ENCODE measurements around the gene TRIOBP.

TRIOBP gene

GRCh38 chr22:37764622-37765021, 67.8 kb downstream of the TRIOBP start:
- no peaks in the 10 kb centered on the region for H3K4me1 ChIP-seq (ENCODE audit: control insufficient read depth, low read depth, low read length)
- peaks cover 1% of the 10 kb centered on the region for H3K36me3 ChIP-seq (ENCODE audit: control insufficient read depth, insufficient read depth, low read length)
- H3K79me2 ChIP-seq (ENCODE audit: control insufficient read depth, insufficient read depth, low read length), result no peaks in the 10 kb centered on the region
- H3K56ac ChIP-seq (ENCODE audit: low read length), result no peak overlapping the region
- H3K79me1 ChIP-seq (ENCODE audit: low read length), result no peaks in the 10 kb centered on the region
- H3K18ac ChIP-seq (ENCODE audit: low read length), result no peak overlapping the region
- DNase-seq, result no peak
- H2BK15ac ChIP-seq (replicated peaks; ENCODE audit: low read depth), result no peak overlapping the region
- H4K8ac ChIP-seq (ENCODE audit: low read depth, low read length), result no peak overlapping the region
- no peak overlapping the region for H3K4me2 ChIP-seq (ENCODE audit: low read length)
- H3K4me3 ChIP-seq (ENCODE audit: low read length), result no peak overlapping the region
- H4K5ac ChIP-seq (ENCODE audit: low read length), result no peak overlapping the region
- WGBS (ENCODE audit: extremely low coverage, insufficient coverage, low lambda C conversion rate), result no CpG with 5 or more reads among the region's 6 CpGs
- no peak overlapping the region for H2AK5ac ChIP-seq (ENCODE audit: low read length)
- H3K27ac ChIP-seq (ENCODE audit: low read depth, low read length), result no peak overlapping the region
- no peaks in the 10 kb centered on the region for H3K27me3 ChIP-seq (ENCODE audit: insufficient read depth, low read length, poor library complexity)
- no peak overlapping the region for H2BK5ac ChIP-seq (ENCODE audit: low read length)
- H3K9ac ChIP-seq (ENCODE audit: low read length), result no peak overlapping the region
- no peak overlapping the region for H3K4ac ChIP-seq (ENCODE audit: low read depth, low read length)
- no peak overlapping the region for H2BK120ac ChIP-seq (ENCODE audit: low read depth, low read length)
- H3K23ac ChIP-seq (ENCODE audit: low read length), result no peak overlapping the region

GRCh38 chr22:37765498-37765897, 68.7 kb downstream of the TRIOBP start:
- H3K4me1 ChIP-seq (ENCODE audit: control insufficient read depth, low read depth, low read length), result no peaks in the 10 kb centered on the region
- H2AK5ac ChIP-seq (ENCODE audit: low read length), result no peak overlapping the region
- no peak overlapping the region for H2BK5ac ChIP-seq (ENCODE audit: low read length)
- H4K8ac ChIP-seq (ENCODE audit: low read depth, low read length), result no peak overlapping the region
- no peak for DNase-seq
- H3K4me3 ChIP-seq (ENCODE audit: low read length), result no peak overlapping the region
- H2BK120ac ChIP-seq (ENCODE audit: low read depth, low read length), result no peak overlapping the region
- H3K4ac ChIP-seq (ENCODE audit: low read depth, low read length), result no peak overlapping the region
- no peaks in the 10 kb centered on the region for H3K79me2 ChIP-seq (ENCODE audit: control insufficient read depth, insufficient read depth, low read length)
- H3K27ac ChIP-seq (ENCODE audit: low read depth, low read length), result no peak overlapping the region
- no peaks in the 10 kb centered on the region for H3K79me1 ChIP-seq (ENCODE audit: low read length)
- H3K36me3 ChIP-seq (ENCODE audit: control insufficient read depth, insufficient read depth, low read length), result no peaks in the 10 kb centered on the region
- H4K5ac ChIP-seq (ENCODE audit: low read length), result no peak overlapping the region
- H3K18ac ChIP-seq (ENCODE audit: low read length), result no peak overlapping the region
- H3K23ac ChIP-seq (ENCODE audit: low read length), result no peak overlapping the region
- no peak overlapping the region for H2BK15ac ChIP-seq (replicated peaks; ENCODE audit: low read depth)
- H3K56ac ChIP-seq (ENCODE audit: low read length), result no peak overlapping the region
- no peak overlapping the region for H3K9ac ChIP-seq (ENCODE audit: low read length)
- H3K27me3 ChIP-seq (ENCODE audit: insufficient read depth, low read length, poor library complexity), result no peaks in the 10 kb centered on the region
- WGBS (ENCODE audit: extremely low coverage, insufficient coverage, low lambda C conversion rate), result no CpG with 5 or more reads among the region's 13 CpGs
- no peak overlapping the region for H3K4me2 ChIP-seq (ENCODE audit: low read length)

GRCh38 chr22:37765953-37766576, 69.2 kb downstream of the TRIOBP start:
- no peak overlapping the region for H3K9ac ChIP-seq (ENCODE audit: low read length)
- no peak overlapping the region for H4K8ac ChIP-seq (ENCODE audit: low read depth, low read length)
- no peaks in the 10 kb centered on the region for H3K36me3 ChIP-seq (ENCODE audit: control insufficient read depth, insufficient read depth, low read length)
- H3K27ac ChIP-seq (ENCODE audit: low read depth, low read length), result no peak overlapping the region
- no peaks in the 10 kb centered on the region for H3K79me1 ChIP-seq (ENCODE audit: low read length)
- whole genome bisulfite sequencing (ENCODE audit: extremely low coverage, insufficient coverage, low lambda C conversion rate), result no CpG with 5 or more reads among the region's 8 CpGs
- H3K23ac ChIP-seq (ENCODE audit: low read length), result no peak overlapping the region
- no peak for DNase-seq
- no peak overlapping the region for H2AK5ac ChIP-seq (ENCODE audit: low read length)
- no peak overlapping the region for H4K5ac ChIP-seq (ENCODE audit: low read length)
- H3K18ac ChIP-seq (ENCODE audit: low read length), result no peak overlapping the region
- no peak overlapping the region for H2BK120ac ChIP-seq (ENCODE audit: low read depth, low read length)
- no peaks in the 10 kb centered on the region for H3K4me1 ChIP-seq (ENCODE audit: control insufficient read depth, low read depth, low read length)
- H3K4me2 ChIP-seq (ENCODE audit: low read length), result no peak overlapping the region
- H3K27me3 ChIP-seq (ENCODE audit: insufficient read depth, low read length, poor library complexity), result no peaks in the 10 kb centered on the region
- H2BK15ac ChIP-seq (replicated peaks; ENCODE audit: low read depth), result no peak overlapping the region
- H3K4ac ChIP-seq (ENCODE audit: low read depth, low read length), result no peak overlapping the region
- no peak overlapping the region for H3K56ac ChIP-seq (ENCODE audit: low read length)
- no peak overlapping the region for H2BK5ac ChIP-seq (ENCODE audit: low read length)
- no peaks in the 10 kb centered on the region for H3K79me2 ChIP-seq (ENCODE audit: control insufficient read depth, insufficient read depth, low read length)
- H3K4me3 ChIP-seq (ENCODE audit: low read length), result no peak overlapping the region

GRCh38 chr22:37768273-37768672, 71.4 kb downstream of the TRIOBP start:
- no peaks in the 10 kb centered on the region for H3K36me3 ChIP-seq (ENCODE audit: control insufficient read depth, insufficient read depth, low read length)

GRCh38 chr22:37769056-37769455, 72.2 kb downstream of the TRIOBP start:
- Histone ChIP-seq H2AK5ac (ENCODE audit: low read length) (no peak overlapping the region), H3K27ac (ENCODE audit: low read depth, low read length) (no peak overlapping the region), H3K18ac (ENCODE audit: low read length) (no peak overlapping the region), H2BK5ac (ENCODE audit: low read length) (no peak overlapping the region), H3K4me1 (ENCODE audit: control insufficient read depth, low read depth, low read length) (no peaks in the 10 kb centered on the region), H3K27me3 (ENCODE audit: insufficient read depth, low read length, poor library complexity) (no peaks in the 10 kb centered on the region), H3K4ac (ENCODE audit: low read depth, low read length) (no peak overlapping the region), H2BK15ac (replicated peaks; ENCODE audit: low read depth) (no peak overlapping the region), H3K4me2 (ENCODE audit: low read length) (no peak overlapping the region), H3K79me1 (ENCODE audit: low read length) (no peaks in the 10 kb centered on the region), H3K4me3 (ENCODE audit: low read length) (no peak overlapping the region), H3K56ac (ENCODE audit: low read length) (no peak overlapping the region), H3K36me3 (ENCODE audit: control insufficient read depth, insufficient read depth, low read length) (no peaks in the 10 kb centered on the region), H3K79me2 (ENCODE audit: control insufficient read depth, insufficient read depth, low read length) (no peaks in the 10 kb centered on the region), H3K9ac (ENCODE audit: low read length) (no peak overlapping the region), H2BK120ac (ENCODE audit: low read depth, low read length) (no peak overlapping the region), H4K5ac (ENCODE audit: low read length) (no peak overlapping the region), H3K23ac (ENCODE audit: low read length) (no peak overlapping the region), H4K8ac (ENCODE audit: low read depth, low read length) (no peak overlapping the region)
- DNase-seq, result no peak
- WGBS (ENCODE audit: extremely low coverage, insufficient coverage, low lambda C conversion rate), result no CpG with 5 or more reads among the region's 24 CpGs

More at GRCh38 chr22:37768273-37768672, 71.4 kb downstream of the TRIOBP start:
- Histone ChIP-seq H3K4me1 (ENCODE audit: control insufficient read depth, low read depth, low read length) (no peaks in the 10 kb centered on the region), H3K27ac (ENCODE audit: low read depth, low read length) (no peak overlapping the region), H3K56ac (ENCODE audit: low read length) (no peak overlapping the region), H3K4me2 (ENCODE audit: low read length) (no peak overlapping the region), H3K4ac (ENCODE audit: low read depth, low read length) (no peak overlapping the region), H3K27me3 (ENCODE audit: insufficient read depth, low read length, poor library complexity) (no peaks in the 10 kb centered on the region), H3K4me3 (ENCODE audit: low read length) (no peak overlapping the region), H4K5ac (ENCODE audit: low read length) (no peak overlapping the region), H3K23ac (ENCODE audit: low read length) (no peak overlapping the region), H4K8ac (ENCODE audit: low read depth, low read length) (no peak overlapping the region), H3K18ac (ENCODE audit: low read length) (no peak overlapping the region), H2BK120ac (ENCODE audit: low read depth, low read length) (no peak overlapping the region), H2AK5ac (ENCODE audit: low read length) (no peak overlapping the region), H3K9ac (ENCODE audit: low read length) (no peak overlapping the region), H3K79me2 (ENCODE audit: control insufficient read depth, insufficient read depth, low read length) (no peaks in the 10 kb centered on the region), H3K79me1 (ENCODE audit: low read length) (no peaks in the 10 kb centered on the region), H2BK15ac (replicated peaks; ENCODE audit: low read depth) (no peak overlapping the region), H2BK5ac (ENCODE audit: low read length) (no peak overlapping the region)
- DNase-seq, result no peak
- WGBS (ENCODE audit: extremely low coverage, insufficient coverage, low lambda C conversion rate), result no CpG with 5 or more reads among the region's 3 CpGs

- Histone ChIP-seq H3K23ac (ENCODE audit: low read length) (no peak overlapping the region), H3K4ac (ENCODE audit: low read depth, low read length) (no peak overlapping the region), H2AK5ac (ENCODE audit: low read length) (no peak overlapping the region), H4K5ac (ENCODE audit: low read length) (no peak overlapping the region), H3K36me3 (ENCODE audit: control insufficient read depth, insufficient read depth, low read length) (no peaks in the 10 kb centered on the region), H3K4me2 (ENCODE audit: low read length) (no peak overlapping the region), H3K27me3 (ENCODE audit: insufficient read depth, low read length, poor library complexity) (no peaks in the 10 kb centered on the region), H3K4me1 (ENCODE audit: control insufficient read depth, low read depth, low read length) (no peaks in the 10 kb centered on the region), H3K4me3 (ENCODE audit: low read length) (no peak overlapping the region), H4K8ac (ENCODE audit: low read depth, low read length) (no peak overlapping the region), H3K27ac (ENCODE audit: low read depth, low read length) (no peak overlapping the region), H3K56ac (ENCODE audit: low read length) (no peak overlapping the region), H3K79me2 (ENCODE audit: control insufficient read depth, insufficient read depth, low read length) (no peaks in the 10 kb centered on the region), H2BK120ac (ENCODE audit: low read depth, low read length) (no peak overlapping the region), H3K9ac (ENCODE audit: low read length) (no peak overlapping the region), H3K18ac (ENCODE audit: low read length) (no peak overlapping the region), H2BK5ac (ENCODE audit: low read length) (no peak overlapping the region), H3K79me1 (ENCODE audit: low read length) (no peaks in the 10 kb centered on the region), H2BK15ac (replicated peaks; ENCODE audit: low read depth) (no peak overlapping the region)
- WGBS (ENCODE audit: extremely low coverage, insufficient coverage, low lambda C conversion rate), result no CpG with 5 or more reads among the region's 4 CpGs
- DNase-seq, result no peak
These were observed 74.2 kb downstream of the TRIOBP start for GRCh38 chr22:37771081-37771480.
